MG63 (cell line): ENCODE measurements around the gene CELF4. TPM values are rescaled to one million over a fixed set of nuclear protein-coding genes. Genes with fewer than 3 reads are reported as not detected.
A peak's percentile ranks its signal among the peaks of the same experiment; 100 is the strongest.

Experiments used
- DNase-seq: peaks from one replicate; pipeline ENCODE4 v3.0.0-alpha.2; 2020
- H3K27me3 ChIP-seq: fragments of 250-450 bp; sonication (Bioruptor Pico); 2 replicates; pipeline ENCODE4 v1.5.1; 2020; ENCODE audit warnings: mild to moderate bottlenecking, moderate library complexity
- H3K36me3 ChIP-seq: fragments of 250-450 bp; sonication (Bioruptor Pico); 2 replicates; pipeline ENCODE4 v1.5.1; 2020; ENCODE audit warnings: mild to moderate bottlenecking, moderate library complexity
- H3K4me3 ChIP-seq: fragments of 250-450 bp; sonication (Bioruptor Pico); 2 replicates; pipeline ENCODE4 v1.5.1; 2020; ENCODE audit warnings: mild to moderate bottlenecking, moderate library complexity
- H3K9me3 ChIP-seq: fragments of 250-450 bp; sonication (Bioruptor Pico); 2 replicates; pipeline ENCODE4 v1.5.1; 2020; ENCODE audit warnings: mild to moderate bottlenecking, moderate library complexity
- total RNA-seq: library from RNA; depleted of rRNA; stranded (reverse); fragments of >200 nt; shearing (Covaris generic); gene quantifications from 2 replicates; pipeline ENCODE4 v1.2.3, GENCODE V29; 2014; ENCODE audit warnings: low replicate concordance

Gene CELF4
- total RNA-seq, 1 experiment from 2014 or later = not detected

GRCh38 chr18:37541517-37541916, 24.1 kb downstream of the CELF4 start:
- Histone ChIP-seq H3K4me3 (no peak overlapping the region), H3K27me3 (peaks cover 8% of the 10 kb centered on the region), H3K9me3 (no peaks in the 10 kb centered on the region), H3K36me3 (no peaks in the 10 kb centered on the region)
- no peak for DNase-seq

GRCh38 chr18:37540424-37541138, 25.0 kb downstream of the CELF4 start:
- no peaks in the 10 kb centered on the region for H3K36me3 ChIP-seq
- no peak overlapping the region for H3K4me3 ChIP-seq
- DNase-seq = no peak
- H3K9me3 ChIP-seq = no peaks in the 10 kb centered on the region
- peaks cover 8% of the 10 kb centered on the region for H3K27me3 ChIP-seq

- no peak overlapping the region for H3K4me3 ChIP-seq
- no peak for DNase-seq
- no peaks in the 10 kb centered on the region for H3K9me3 ChIP-seq
- H3K27me3 ChIP-seq = peaks cover 8% of the 10 kb centered on the region
- H3K36me3 ChIP-seq = no peaks in the 10 kb centered on the region
Observed at GRCh38 chr18:37539236-37539635, 26.4 kb downstream of the CELF4 start.

GRCh38 chr18:37538526-37539205, 26.9 kb downstream of the CELF4 start:
- no peak for DNase-seq
- Histone ChIP-seq H3K9me3 (no peaks in the 10 kb centered on the region), H3K27me3 (peaks cover 8% of the 10 kb centered on the region), H3K36me3 (no peaks in the 10 kb centered on the region), H3K4me3 (no peak overlapping the region)

GRCh38 chr18:37537868-37538525, 27.6 kb downstream of the CELF4 start:
- peak; percentile 59 for DNase-seq
- Histone ChIP-seq H3K4me3 (no peak overlapping the region), H3K9me3 (no peaks in the 10 kb centered on the region), H3K36me3 (no peaks in the 10 kb centered on the region), H3K27me3 (peaks cover 8% of the 10 kb centered on the region)

GRCh38 chr18:37536656-37537055, 28.9 kb downstream of the CELF4 start:
- H3K4me3 ChIP-seq = no peak overlapping the region
- H3K9me3 ChIP-seq = no peaks in the 10 kb centered on the region
- peaks cover 8% of the 10 kb centered on the region for H3K27me3 ChIP-seq
- DNase-seq = no peak
- H3K36me3 ChIP-seq = no peaks in the 10 kb centered on the region

- Histone ChIP-seq H3K4me3 (no peak overlapping the region), H3K27me3 (peaks cover 8% of the 10 kb centered on the region), H3K9me3 (no peaks in the 10 kb centered on the region), H3K36me3 (no peaks in the 10 kb centered on the region)
- DNase-seq = no peak
Observed at GRCh38 chr18:37535968-37536367, 29.6 kb downstream of the CELF4 start.

GRCh38 chr18:37534627-37535026, 31.0 kb downstream of the CELF4 start:
- H3K4me3 ChIP-seq = no peak overlapping the region
- no peak for DNase-seq
- H3K9me3 ChIP-seq = no peaks in the 10 kb centered on the region
- peaks cover 8% of the 10 kb centered on the region for H3K27me3 ChIP-seq
- H3K36me3 ChIP-seq = no peaks in the 10 kb centered on the region

GRCh38 chr18:37533647-37534584, 31.7 kb downstream of the CELF4 start:
- DNase-seq = no peak
- H3K4me3 ChIP-seq = no peak overlapping the region
- H3K36me3 ChIP-seq = no peaks in the 10 kb centered on the region
- H3K9me3 ChIP-seq = no peaks in the 10 kb centered on the region
- peaks cover 8% of the 10 kb centered on the region for H3K27me3 ChIP-seq

GRCh38 chr18:37532917-37533316, 32.7 kb downstream of the CELF4 start:
- H3K4me3 ChIP-seq = no peak overlapping the region
- no peak for DNase-seq
- no peaks in the 10 kb centered on the region for H3K27me3 ChIP-seq
- no peaks in the 10 kb centered on the region for H3K9me3 ChIP-seq
- no peaks in the 10 kb centered on the region for H3K36me3 ChIP-seq

GRCh38 chr18:37529863-37530262, 35.7 kb downstream of the CELF4 start:
- 0 out of 2 replicates have a peak, but pooled peaks cover 3% of the 10 kb centered on the region for H3K27me3 ChIP-seq
- H3K4me3 ChIP-seq = no peak overlapping the region
- H3K36me3 ChIP-seq = no peaks in the 10 kb centered on the region
- no peak for DNase-seq
- H3K9me3 ChIP-seq = no peaks in the 10 kb centered on the region

GRCh38 chr18:37529296-37529695, 36.3 kb downstream of the CELF4 start:
- 0 out of 2 replicates have a peak, but pooled peaks cover 4% of the 10 kb centered on the region for H3K27me3 ChIP-seq
- no peak for DNase-seq
- H3K9me3 ChIP-seq = no peaks in the 10 kb centered on the region
- H3K4me3 ChIP-seq = no peak overlapping the region
- H3K36me3 ChIP-seq = no peaks in the 10 kb centered on the region

- Histone ChIP-seq H3K9me3 (no peaks in the 10 kb centered on the region), H3K27me3 (0 out of 2 replicates have a peak, but pooled peaks cover 4% of the 10 kb centered on the region), H3K4me3 (no peak overlapping the region), H3K36me3 (no peaks in the 10 kb centered on the region)
- DNase-seq = no peak
Observed at GRCh38 chr18:37527395-37527794, 38.2 kb downstream of the CELF4 start.

- no peak for DNase-seq
- Histone ChIP-seq H3K36me3 (no peaks in the 10 kb centered on the region), H3K9me3 (no peaks in the 10 kb centered on the region), H3K4me3 (no peak overlapping the region), H3K27me3 (0 out of 2 replicates have a peak, but pooled peaks cover 4% of the 10 kb centered on the region)
Observed at GRCh38 chr18:37525262-37525585, 40.4 kb downstream of the CELF4 start.

GRCh38 chr18:37524498-37525261, 40.9 kb downstream of the CELF4 start:
- H3K9me3 ChIP-seq = no peaks in the 10 kb centered on the region
- no peak overlapping the region for H3K4me3 ChIP-seq
- no peaks in the 10 kb centered on the region for H3K36me3 ChIP-seq
- H3K27me3 ChIP-seq = 0 out of 2 replicates have a peak, but pooled peaks cover 4% of the 10 kb centered on the region
- DNase-seq = no peak

GRCh38 chr18:37524139-37524497, 41.5 kb downstream of the CELF4 start:
- Histone ChIP-seq H3K4me3 (no peak overlapping the region), H3K27me3 (0 out of 2 replicates have a peak, but pooled peaks cover 4% of the 10 kb centered on the region), H3K9me3 (no peaks in the 10 kb centered on the region), H3K36me3 (no peaks in the 10 kb centered on the region)
- DNase-seq = no peak
